Stimulated activated CD4-positive, alpha-beta T cell treated with anti-CD3 and anti-CD28 coated beads, Interleukin-1b, Interleukin-23, amount 100 ng/mL, for 48 hours (primary cell): ENCODE measurements around the gene CHRNE.
"Not testable (repeated sequence)": the region's sequence is repeated elsewhere in the genome, so short reads cannot be mapped to it uniquely, and the experiment has no call there.

Experiments
- DNase-seq: peaks from one replicate; pipeline ENCODE4 v3.0.0-alpha.2; 2020

CHRNE gene

GRCh38 chr17:4939546-4939795 is 36.6 kb upstream of the CHRNE start:
- peak; percentile 29 for DNase-seq

- DNase-seq = no peak
Measured at GRCh38 chr17:4938688-4939545, 36.0 kb upstream of the CHRNE start.

DNA sequence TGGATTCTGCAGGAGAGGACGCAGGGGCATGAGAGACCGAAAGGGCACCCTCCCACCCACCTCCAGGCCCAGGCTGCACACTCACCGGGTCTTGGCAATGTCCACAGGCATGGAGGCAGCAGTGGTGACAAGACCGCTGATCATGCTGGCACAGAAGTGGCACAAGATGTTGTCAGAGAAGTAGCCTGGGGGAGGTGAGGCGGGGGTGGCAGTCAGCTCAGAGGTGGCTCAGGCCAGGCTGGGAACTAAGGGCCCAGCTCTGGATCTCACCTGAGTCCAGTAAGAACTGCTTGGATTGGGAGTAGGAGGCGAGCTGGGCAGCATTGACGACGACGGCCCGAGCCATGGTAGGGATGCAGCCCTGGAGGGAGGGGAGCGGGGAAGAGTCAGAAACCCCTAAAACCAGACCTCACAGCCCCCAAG is 35.2 kb upstream of the CHRNE start:
- DNase-seq = no peak

- no peak for DNase-seq
Measured at GRCh38 chr17:4937553-4937952, 34.7 kb upstream of the CHRNE start.

DNA sequence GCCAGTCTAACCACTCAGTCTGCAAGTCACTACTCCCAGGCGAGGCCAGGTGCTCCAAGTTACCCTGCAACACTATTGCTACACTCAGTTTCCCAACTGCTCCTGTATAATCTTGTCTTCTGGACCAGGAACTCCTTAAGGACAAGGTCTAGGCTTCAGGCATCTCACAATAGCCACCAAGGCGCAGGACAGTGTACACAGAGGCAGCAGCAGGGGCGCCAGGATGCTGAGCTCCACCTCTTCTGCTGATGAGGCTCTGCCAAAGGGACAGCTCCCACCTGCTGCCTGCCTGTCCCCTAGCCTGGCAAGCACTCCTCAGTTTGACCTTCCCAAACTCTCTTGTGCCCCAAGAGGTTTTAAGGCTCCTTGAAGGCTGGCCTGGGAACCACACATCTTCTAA is 33.5 kb upstream of the CHRNE start:
- DNase-seq = no peak

DNA sequence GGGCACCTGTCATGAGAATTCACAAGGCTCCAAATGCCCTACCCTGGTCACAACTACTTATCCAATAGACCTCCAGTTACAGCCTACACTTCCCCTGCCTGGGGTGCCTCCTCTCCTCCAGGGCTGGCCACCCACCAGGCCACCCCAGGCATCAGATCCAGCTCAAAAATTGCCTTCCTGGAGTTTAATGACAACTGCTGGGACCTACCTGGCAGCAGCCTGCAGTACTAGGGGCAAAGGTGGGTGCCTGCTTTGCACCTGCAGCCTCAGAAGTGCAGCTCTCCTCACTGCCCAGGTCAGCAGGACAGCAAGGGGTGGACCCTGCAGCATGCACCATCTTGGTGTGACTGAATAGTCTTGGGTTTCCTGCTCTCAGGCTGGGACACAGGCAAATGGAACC is 32.8 kb upstream of the CHRNE start:
- no peak for DNase-seq

DNA sequence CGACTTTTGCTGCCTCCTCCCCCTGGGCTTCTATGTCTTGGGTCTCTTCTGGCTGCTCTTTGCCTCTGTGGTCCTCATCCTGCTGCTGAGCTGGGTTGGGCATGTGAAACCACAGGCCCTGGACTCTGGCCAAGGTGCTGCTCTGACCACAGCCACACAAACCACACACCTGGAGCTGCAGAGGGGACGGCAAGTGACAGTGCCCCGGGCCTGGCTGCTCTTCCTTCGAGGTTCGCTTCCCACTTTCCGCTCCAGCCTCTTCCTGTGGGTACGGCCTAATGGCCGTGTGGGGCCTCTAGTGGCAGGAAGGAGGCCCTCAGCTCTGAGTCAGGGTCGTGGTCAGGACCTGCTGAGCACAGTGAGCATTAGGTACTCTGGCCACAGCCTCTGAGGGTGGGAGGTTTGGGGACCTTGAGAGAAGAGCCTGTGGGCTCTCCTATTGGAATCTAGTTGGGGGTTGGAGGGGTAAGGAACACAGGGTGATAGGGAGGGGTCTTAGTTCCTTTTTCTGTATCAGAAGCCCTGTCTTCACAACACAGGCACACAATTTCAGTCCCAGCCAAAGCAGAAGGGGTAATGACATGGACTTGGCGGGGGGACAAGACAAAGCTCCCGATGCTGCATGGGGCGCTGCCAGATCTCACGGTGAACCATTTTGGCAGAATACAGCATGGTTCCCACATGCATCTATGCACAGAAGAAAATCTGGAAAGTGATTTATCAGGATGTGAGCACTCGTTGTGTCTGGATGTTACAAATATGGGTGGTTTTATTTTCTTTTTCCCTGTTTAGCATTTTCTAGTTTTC is 31.5 kb upstream of the CHRNE start:
- no peak for DNase-seq

DNA sequence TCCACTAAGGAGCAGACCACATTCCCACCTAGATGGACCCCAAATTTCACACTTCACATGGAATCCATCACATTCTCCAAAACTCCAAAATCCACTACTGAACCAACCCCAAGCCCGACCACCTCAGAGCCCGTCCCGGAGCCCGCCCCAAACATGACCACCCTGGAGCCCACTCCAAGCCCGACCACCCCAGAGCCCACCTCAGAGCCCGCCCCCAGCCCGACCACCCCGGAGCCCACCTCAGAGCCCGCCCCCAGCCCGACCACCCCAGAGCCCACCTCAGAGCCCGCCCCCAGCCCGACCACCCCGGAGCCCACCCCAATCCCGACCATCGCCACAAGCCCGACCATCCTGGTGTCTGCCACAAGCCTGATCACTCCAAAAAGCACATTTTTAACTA is 30.7 kb upstream of the CHRNE start:
- DNase-seq = no peak

DNA sequence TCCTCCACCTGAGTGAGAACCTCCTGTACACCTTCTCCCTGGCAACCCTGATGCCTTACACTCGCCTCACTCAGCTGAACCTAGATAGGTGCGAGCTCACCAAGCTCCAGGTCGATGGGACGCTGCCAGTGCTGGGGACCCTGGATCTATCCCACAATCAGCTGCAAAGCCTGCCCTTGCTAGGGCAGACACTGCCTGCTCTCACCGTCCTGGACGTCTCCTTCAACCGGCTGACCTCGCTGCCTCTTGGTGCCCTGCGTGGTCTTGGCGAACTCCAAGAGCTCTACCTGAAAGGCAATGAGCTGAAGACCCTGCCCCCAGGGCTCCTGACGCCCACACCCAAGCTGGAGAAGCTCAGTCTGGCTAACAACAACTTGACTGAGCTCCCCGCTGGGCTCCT is 29.9 kb upstream of the CHRNE start:
- DNase-seq = no peak

- DNase-seq = no peak
Measured at GRCh38 chr17:4931963-4932362, 29.1 kb upstream of the CHRNE start, which contains the start of gene GP1BA. TSS of gene GP1BA (plus strand) at chr17:4932277. CDS start at chr17:4932605, 328 bp downstream.

DNA sequence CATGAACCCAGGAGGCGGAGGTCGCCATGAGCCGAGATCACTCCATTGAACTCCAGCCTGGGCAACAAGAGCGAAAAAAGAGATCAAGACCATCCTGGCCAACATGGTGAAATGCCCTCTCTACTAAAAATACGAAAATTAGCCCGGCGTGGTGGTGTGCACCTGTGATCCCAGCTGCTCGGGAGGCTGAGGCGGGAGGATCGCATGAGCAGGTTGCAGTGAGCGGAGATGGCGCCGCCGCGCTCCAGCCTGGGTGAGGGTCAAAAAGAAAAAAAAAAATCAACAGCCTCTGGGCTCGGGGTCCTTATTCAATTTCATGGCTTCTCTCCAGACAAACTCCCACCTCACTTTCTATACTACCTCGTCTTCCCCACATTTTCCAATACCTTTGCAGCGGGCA is 26.0 kb upstream of the CHRNE start:
- no peak for DNase-seq

GRCh38 chr17:4926577-4927335 is 23.9 kb upstream of the CHRNE start:
- DNase-seq = not testable (repeated sequence)

DNA sequence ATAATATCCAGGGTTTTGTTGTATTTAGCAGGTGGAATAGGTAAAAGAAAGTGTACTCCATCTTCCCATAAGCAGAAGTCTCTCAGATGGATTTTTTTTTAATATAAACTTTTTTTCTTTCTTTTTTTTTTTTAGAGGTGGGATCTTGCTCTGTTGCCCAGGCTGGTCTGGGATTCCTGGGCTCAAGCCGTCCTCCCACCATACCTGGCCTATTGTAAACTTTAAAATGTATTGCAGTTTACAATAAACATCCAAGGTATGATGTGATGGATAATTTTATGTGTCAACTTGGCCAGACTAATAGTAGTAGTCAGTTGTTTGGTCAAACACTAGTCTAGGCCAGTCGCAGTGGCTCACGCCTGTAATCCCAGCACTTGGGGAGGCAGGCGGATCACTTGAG is 18.4 kb upstream of the CHRNE start:
- DNase-seq = no peak

DNA sequence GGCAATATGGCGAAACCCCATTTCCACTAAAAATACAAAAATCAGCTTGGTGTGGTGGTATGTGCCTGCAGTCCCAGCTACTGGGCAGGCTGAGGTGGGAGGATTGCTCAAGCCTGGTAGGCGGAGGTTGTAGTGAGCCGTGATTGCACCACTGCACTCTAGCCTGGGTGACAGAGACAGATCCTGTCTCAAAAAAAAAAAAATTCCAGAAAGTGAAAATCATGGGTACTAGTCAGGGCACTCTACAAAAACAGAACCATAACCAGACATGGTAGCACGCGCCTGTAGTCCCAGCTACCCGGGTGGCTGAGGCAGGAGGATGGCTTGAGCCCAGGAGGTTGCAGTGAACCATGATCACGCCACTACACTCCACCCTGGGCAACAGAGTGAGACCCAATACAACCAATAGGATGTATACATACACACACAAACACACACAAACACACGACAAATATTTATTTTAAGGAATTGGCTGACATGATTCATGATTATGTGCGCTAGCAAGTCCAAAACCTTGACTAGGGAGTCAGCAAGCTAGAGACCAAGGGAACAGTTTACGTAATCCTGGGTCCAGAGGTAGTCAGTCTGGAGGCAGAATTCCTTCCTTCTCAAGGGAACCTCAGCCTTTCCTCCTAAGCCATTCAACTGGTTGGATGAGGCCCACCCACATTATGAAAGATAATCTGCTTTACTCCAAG is 17.6 kb upstream of the CHRNE start:
- no peak for DNase-seq

GRCh38 chr17:4919511-4920047 is 16.7 kb upstream of the CHRNE start:
- no peak for DNase-seq

GRCh38 chr17:4914551-4914950 is 11.7 kb upstream of the CHRNE start:
- DNase-seq = not testable (repeated sequence)

DNA sequence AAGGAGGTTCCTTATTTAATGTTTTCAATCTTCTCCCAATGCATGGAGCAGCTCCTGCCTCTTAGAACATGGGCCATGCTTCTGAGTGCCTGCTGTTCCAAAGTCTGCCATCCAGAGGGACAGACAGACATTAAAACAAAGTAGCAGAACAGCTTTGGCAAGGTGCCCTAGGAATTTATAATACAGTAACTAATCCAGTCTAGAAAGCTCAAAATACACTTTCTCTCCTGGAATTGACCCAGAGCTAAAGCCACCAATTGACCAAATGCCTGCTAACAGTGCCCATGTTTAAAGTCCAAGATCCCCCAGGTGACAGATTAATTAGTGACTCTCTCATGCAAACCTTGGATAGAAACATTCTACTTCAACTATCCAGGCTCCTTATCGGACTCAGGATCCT is 11.1 kb upstream of the CHRNE start:
- no peak for DNase-seq

GRCh38 chr17:4908711-4909496 is 6.0 kb upstream of the CHRNE start:
- DNase-seq = peak; percentile 79

DNA sequence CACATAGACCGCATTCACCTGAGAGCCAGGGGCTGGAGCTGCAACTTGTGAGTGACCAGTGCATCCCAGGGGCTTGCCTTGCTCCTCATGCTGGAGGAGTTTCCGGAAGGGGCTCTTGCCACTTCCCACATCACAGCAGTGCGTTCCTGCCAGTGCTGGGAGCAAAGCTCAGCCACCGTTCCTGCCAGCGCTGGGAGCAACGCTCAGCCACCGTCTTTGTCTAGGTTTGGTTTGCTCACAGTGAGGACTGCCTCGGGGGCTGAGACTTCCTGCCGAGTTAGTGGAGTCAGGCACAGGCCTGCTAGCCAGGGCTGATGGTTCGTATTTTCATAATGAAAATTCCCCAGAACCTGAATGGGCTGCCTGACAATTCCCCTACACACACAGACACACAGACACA is 5.4 kb upstream of the CHRNE start:
- DNase-seq = peak; percentile 32

- DNase-seq = not testable (repeated sequence)
Measured at GRCh38 chr17:4906642-4907041, 3.7 kb upstream of the CHRNE start.

GRCh38 chr17:4902540-4902939 is 358 bp downstream of the CHRNE start:
- no peak for DNase-seq
